Measurements from ENCODE around the gene PDE3B. TPM values are rescaled to one million over a fixed set of nuclear protein-coding genes. Genes with fewer than 3 reads are reported as not detected.

Gene PDE3B
- total and polyA plus RNA-seq, 12 donors, result 0.42 to 4.2 (median 1.9) TPM

DNA sequence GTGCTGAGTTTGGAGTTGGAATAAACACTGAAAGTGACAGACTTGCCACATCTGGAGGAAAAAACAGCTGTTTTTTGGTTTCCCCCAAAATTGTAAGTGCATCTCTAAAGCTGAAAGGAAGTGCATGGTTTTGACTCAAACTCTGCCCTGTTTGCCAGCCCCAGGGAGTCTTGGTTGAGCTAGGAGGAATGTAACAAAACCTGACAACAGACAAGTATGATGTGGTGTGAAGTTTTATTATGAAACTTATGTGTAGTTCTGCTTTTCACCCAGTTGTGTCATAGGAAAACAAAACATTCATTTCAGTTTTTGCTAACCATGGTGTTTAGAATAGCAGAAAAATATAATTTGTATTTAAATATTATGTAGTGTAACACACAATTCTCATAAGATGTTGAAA, 31.7 kb upstream of the PDE3B start:
- intact Hi-C loops (cut with DNase I), result no loop called here
- Histone ChIP-seq H3K36me3 (replicated peaks in 1 of 2) (no peaks in the 10 kb centered on the region), H3K4me3 (no peak overlapping the region), H3K4me1 (replicated peaks in 1 of 2) (no peaks in the 10 kb centered on the region), H3K27ac (no peak overlapping the region), H3K27me3 (no peaks in the 10 kb centered on the region), H3K9me3 (replicated peaks in 1 of 3) (no peaks in the 10 kb centered on the region)
- DNase-seq, result no peak
- no peak for TF ChIP-seq CTCF (IDR thresholded peaks at IDR 0.05)
- TF ChIP-seq POLR2A (IDR thresholded peaks at IDR 0.05), result no peak

GRCh38 chr11:14612694-14613093, 30.9 kb upstream of the PDE3B start:
- no peak overlapping the region for H3K4me3 ChIP-seq
- no peak overlapping the region for H3K27ac ChIP-seq
- 75 to 87% (median 78%) methylated on average over 2 of the region's 2 CpGs for WGBS, 4 donors
- no peaks in the 10 kb centered on the region for H3K9me3 ChIP-seq (replicated peaks in 1 of 3)
- no peak for DNase-seq
- H3K27me3 ChIP-seq, result no peaks in the 10 kb centered on the region
- intact Hi-C loops (cut with DNase I), result no loop called here
- no peaks in the 10 kb centered on the region for H3K36me3 ChIP-seq (replicated peaks in 1 of 2)
- H3K4me1 ChIP-seq (replicated peaks in 1 of 2), result no peaks in the 10 kb centered on the region
- TF ChIP-seq CTCF (IDR thresholded peaks at IDR 0.05) (no peak), POLR2A (IDR thresholded peaks at IDR 0.05) (no peak)

DNA sequence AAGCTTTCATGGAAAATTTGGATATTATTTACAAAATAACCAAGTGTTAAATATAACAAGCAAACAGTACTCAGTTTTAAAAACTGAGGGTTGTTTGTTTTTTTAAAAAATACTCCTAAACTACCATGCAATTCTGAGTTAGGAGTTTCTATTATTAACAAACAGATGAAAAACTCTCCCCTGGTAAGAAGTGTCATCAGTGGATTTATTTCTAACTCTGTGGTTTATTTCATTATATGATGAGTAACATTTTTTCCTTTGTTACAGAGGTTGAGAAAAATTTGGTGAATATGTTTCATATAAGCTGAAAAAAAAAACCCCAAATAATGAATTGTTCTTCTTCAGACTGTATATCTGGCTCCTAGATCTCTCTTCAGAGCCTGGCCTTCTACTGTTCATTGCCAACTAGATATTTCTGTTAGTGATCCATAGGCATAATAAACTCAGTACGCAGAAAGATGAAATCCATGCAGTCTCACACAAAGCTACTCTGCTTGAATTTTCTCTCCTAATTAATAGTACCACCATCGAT, 29.4 kb upstream of the PDE3B start:
- 81 to 93% (median 85%) methylated on average over 2 of the region's 2 CpGs for WGBS, 4 donors
- H3K4me3 ChIP-seq, result no peak overlapping the region
- no peak for DNase-seq
- no peaks in the 10 kb centered on the region for H3K9me3 ChIP-seq (replicated peaks in 1 of 3)
- TF ChIP-seq POLR2A (IDR thresholded peaks at IDR 0.05) (no peak), CTCF (IDR thresholded peaks at IDR 0.05) (no peak)
- intact Hi-C loops (cut with DNase I), result no loop called here
- no peaks in the 10 kb centered on the region for H3K27me3 ChIP-seq
- H3K36me3 ChIP-seq (replicated peaks in 1 of 2), result no peaks in the 10 kb centered on the region
- H3K4me1 ChIP-seq (replicated peaks in 1 of 2), result no peaks in the 10 kb centered on the region
- H3K27ac ChIP-seq, result no peak overlapping the region

- Histone ChIP-seq H3K4me1 (replicated peaks in 1 of 2) (no peaks in the 10 kb centered on the region), H3K4me3 (no peak overlapping the region), H3K36me3 (replicated peaks in 1 of 2) (no peaks in the 10 kb centered on the region), H3K27ac (no peak overlapping the region), H3K9me3 (replicated peaks in 1 of 3) (no peaks in the 10 kb centered on the region), H3K27me3 (no peaks in the 10 kb centered on the region)
- intact Hi-C loops (cut with DNase I), result no loop called here
- DNase-seq, result no peak
- 48 to 68% (median 58%) methylated on average over 2 of the region's 2 CpGs for WGBS, 4 donors
- TF ChIP-seq CTCF (IDR thresholded peaks at IDR 0.05) (no peak), POLR2A (IDR thresholded peaks at IDR 0.05) (no peak)
Measured at GRCh38 chr11:14617241-14618027, 26.2 kb upstream of the PDE3B start.

Data from adrenal gland (tissue), 12 donors.